A673 (cell line): ENCODE measurements around the gene CNFN. TPM values are rescaled to one million over a fixed set of nuclear protein-coding genes. Genes with fewer than 3 reads are reported as not detected.

Experiments used
- BruUV-seq: library from RNA; stranded (reverse); fragments of 400-500 nt; replicated peaks from 2 replicates; lab custom pipeline; 2021; lab: Mats Ljungman, UMichigan
- CTCF ChIA-PET: fragments of 300-600 bp; sonication (Branson Sonifier 250); formaldehyde crosslinking; loops from one replicate; lab custom pipeline; 2022; ENCODE audit warnings: antibody characterized with exemption; lab: Charles Lee
- POLR2A ChIA-PET: fragments of 300-600 bp; sonication (Branson Sonifier 250); formaldehyde crosslinking; loops from one replicate; lab custom pipeline; 2022; ENCODE audit warnings: antibody characterized with exemption; ENCODE audit not compliant: low non-redundant PET; lab: Charles Lee
- DNase-seq: peaks from one replicate; pipeline ENCODE4 v3.0.0-alpha.2; 2015; ENCODE audit warnings: low spot score
- H3K27ac ChIP-seq: fragments of 200-600 bp; sonication (generic); 2 replicates; pipeline ENCODE4 v1.5.1; 2016; ENCODE audit warnings: mixed run types, low read depth, mild to moderate bottlenecking, mixed read lengths, antibody characterized with exemption, low read length; ENCODE audit not compliant: poor library complexity, severe bottlenecking
- H3K27me3 ChIP-seq: fragments of 200-600 bp; sonication (generic); replicated peaks from 2 replicates; pipeline ENCODE4 v1.6.1; 2017; ENCODE audit warnings: mixed run types, low read depth, mild to moderate bottlenecking, mixed read lengths, antibody characterized with exemption, low read length; ENCODE audit not compliant: insufficient read depth, poor library complexity
- H3K36me3 ChIP-seq: fragments of 200-600 bp; sonication (generic); 2 replicates; pipeline ENCODE4 v1.6.1; 2016; ENCODE audit warnings: mixed run types, mild to moderate bottlenecking, mixed read lengths, antibody characterized with exemption, low read length; ENCODE audit not compliant: insufficient read depth, poor library complexity, severe bottlenecking
- H3K4me1 ChIP-seq: fragments of 200-600 bp; sonication (generic); 2 replicates; pipeline ENCODE4 v1.6.1; 2017; ENCODE audit warnings: mixed run types, mild to moderate bottlenecking, mixed read lengths, antibody characterized with exemption, low read length; ENCODE audit not compliant: insufficient read depth, poor library complexity, severe bottlenecking
- H3K4me3 ChIP-seq: fragments of 200-600 bp; sonication (generic); 2 replicates; pipeline ENCODE4 v1.5.1; 2016; ENCODE audit warnings: low read depth, mixed run types, mild to moderate bottlenecking, mixed read lengths, low read length; ENCODE audit not compliant: poor library complexity, severe bottlenecking
- H3K9me3 ChIP-seq: fragments of 200-600 bp; sonication (generic); 2 replicates; pipeline ENCODE4 v1.6.1; 2016; ENCODE audit warnings: mixed run types, low read depth, mild to moderate bottlenecking, mixed read lengths, antibody characterized with exemption, low read length; ENCODE audit not compliant: poor library complexity, severe bottlenecking
- EZH2 ChIP-seq: fragments of 200-600 bp; sonication (generic); IDR thresholded peaks from 2 replicates; pipeline ENCODE4 v1.6.1; 2017; ENCODE audit warnings: borderline replicate concordance, low read depth, mild to moderate bottlenecking, mixed read lengths, antibody characterized with exemption, low read length; ENCODE audit not compliant: poor library complexity, severe bottlenecking
- intact Hi-C: fragments of 100-400 bp; cut with micrococcal nuclease; formaldehyde crosslinking; loops from one replicate; pipeline ENCODE4 v1.10.0; 2022; ENCODE audit not compliant: unreplicated experiment
- total RNA-seq: library from RNA; stranded (reverse); gene quantifications from 2 replicates; pipeline ENCODE4 v1.2.3, GENCODE V29; 2021
- TF ChIP-seq, protein P1 (sequence below): fragments of 300-800, 200-600 bp; sonication (generic); conservative IDR thresholded peaks from 2 replicates; pipeline ENCODE4 v1.5.1; 2017; ENCODE audit warnings: low read depth, mild to moderate bottlenecking, antibody characterized with exemption, low read length, moderate library complexity, mixed read lengths

The CNFN gene
- total RNA-seq, 1 experiment from 2014 or later: not detected

- Histone ChIP-seq H3K9me3 (no peaks in the 10 kb centered on the region), H3K27me3 (no peaks in the 10 kb centered on the region), H3K4me1 (no peaks in the 10 kb centered on the region), H3K27ac (no peak overlapping the region), H3K36me3 (no peaks in the 10 kb centered on the region), H3K4me3 (no peak overlapping the region)
- TF ChIP-seq EZH2: no peak
- TF ChIP-seq, protein P1, sequence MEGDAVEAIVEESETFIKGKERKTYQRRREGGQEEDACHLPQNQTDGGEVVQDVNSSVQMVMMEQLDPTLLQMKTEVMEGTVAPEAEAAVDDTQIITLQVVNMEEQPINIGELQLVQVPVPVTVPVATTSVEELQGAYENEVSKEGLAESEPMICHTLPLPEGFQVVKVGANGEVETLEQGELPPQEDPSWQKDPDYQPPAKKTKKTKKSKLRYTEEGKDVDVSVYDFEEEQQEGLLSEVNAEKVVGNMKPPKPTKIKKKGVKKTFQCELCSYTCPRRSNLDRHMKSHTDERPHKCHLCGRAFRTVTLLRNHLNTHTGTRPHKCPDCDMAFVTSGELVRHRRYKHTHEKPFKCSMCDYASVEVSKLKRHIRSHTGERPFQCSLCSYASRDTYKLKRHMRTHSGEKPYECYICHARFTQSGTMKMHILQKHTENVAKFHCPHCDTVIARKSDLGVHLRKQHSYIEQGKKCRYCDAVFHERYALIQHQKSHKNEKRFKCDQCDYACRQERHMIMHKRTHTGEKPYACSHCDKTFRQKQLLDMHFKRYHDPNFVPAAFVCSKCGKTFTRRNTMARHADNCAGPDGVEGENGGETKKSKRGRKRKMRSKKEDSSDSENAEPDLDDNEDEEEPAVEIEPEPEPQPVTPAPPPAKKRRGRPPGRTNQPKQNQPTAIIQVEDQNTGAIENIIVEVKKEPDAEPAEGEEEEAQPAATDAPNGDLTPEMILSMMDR: no peak
- CTCF ChIA-PET: no interaction called here
- BruUV-seq: no TSS peak
- DNase-seq: no peak
- POLR2A ChIA-PET: no interaction called here
- intact Hi-C loops: no loop called here
These were observed 19.4 kb upstream of the CNFN start for GRCh38 chr19:42409477-42409876.

GRCh38 chr19:42407816-42408175 is 17.7 kb upstream of the CNFN start:
- H3K27ac ChIP-seq: no peak overlapping the region
- DNase-seq: no peak
- CTCF ChIA-PET: no interaction called here
- BruUV-seq: no TSS peak
- no peaks in the 10 kb centered on the region for H3K36me3 ChIP-seq
- intact Hi-C loops: no loop called here
- H3K4me1 ChIP-seq: no peaks in the 10 kb centered on the region
- POLR2A ChIA-PET: no interaction called here
- TF ChIP-seq, protein P1: no peak
- no peak for TF ChIP-seq EZH2
- no peaks in the 10 kb centered on the region for H3K27me3 ChIP-seq
- H3K4me3 ChIP-seq: no peak overlapping the region
- H3K9me3 ChIP-seq: no peaks in the 10 kb centered on the region

- H3K4me3 ChIP-seq: no peak overlapping the region
- CTCF ChIA-PET: no interaction called here
- TF ChIP-seq EZH2: no peak
- TF ChIP-seq, protein P1: no peak
These were observed 17.2 kb upstream of the CNFN start for GRCh38 chr19:42407085-42407815.

More at GRCh38 chr19:42407085-42407815, 17.2 kb upstream of the CNFN start:
- no peak for DNase-seq
- Histone ChIP-seq H3K27ac (no peak overlapping the region), H3K4me1 (no peaks in the 10 kb centered on the region), H3K9me3 (no peaks in the 10 kb centered on the region), H3K36me3 (no peaks in the 10 kb centered on the region), H3K27me3 (no peaks in the 10 kb centered on the region)
- intact Hi-C loops: no loop called here
- no TSS peak for BruUV-seq
- POLR2A ChIA-PET: no interaction called here
